Colonic mucosa (tissue), 4 donors: ENCODE data around the gene WWOX. TPM values are rescaled to one million over a fixed set of nuclear protein-coding genes. Genes with fewer than 3 reads are reported as not detected.

Source experiments
- DNase-seq: peaks from one replicate; pipeline ENCODE4 v3.0.0-alpha.2; 2020
- H3K27ac ChIP-seq: fragments of 200-600 bp; one replicate; pipeline ENCODE4 v1.8.0; 2021
- H3K27me3 ChIP-seq: fragments of 200-600 bp; one replicate; pipeline ENCODE4 v1.8.0; 2021
- H3K36me3 ChIP-seq: fragments of 200-600 bp; one replicate; pipeline ENCODE4 v1.8.0; 2021
- H3K4me1 ChIP-seq: fragments of 200-600 bp; one replicate; pipeline ENCODE4 v1.8.0; 2021; ENCODE audit warnings: mild to moderate bottlenecking
- H3K4me3 ChIP-seq: fragments of 200-600 bp; one replicate; pipeline ENCODE4 v1.8.0; 2021
- H3K9ac ChIP-seq, 2 donors: one replicate each; pipeline ENCODE4 v1.7.0; 2013; ENCODE audit warnings: control low read depth in 2 of 2, low read depth in 2 of 2, low read length in 2 of 2
- H3K9me3 ChIP-seq: fragments of 200-600 bp; one replicate; pipeline ENCODE4 v1.8.0; 2021
- CTCF ChIP-seq: fragments of 200-600 bp; IDR thresholded peaks from one replicate; pipeline ENCODE4 v1.8.0; 2022; ENCODE audit warnings: antibody characterized with exemption, mild to moderate bottlenecking
- intact Hi-C: fragments of 100-400 bp; cut with DNase I; formaldehyde crosslinking; loops from one replicate; pipeline ENCODE4 v1.14.1; 2022
- total RNA-seq, 2 donors: library from RNA; stranded (reverse); fragmentation: NEBNext Ultra II Directional in 1 of 2; extraction: Animal tissue kit (Norgen Biotek cat#: 25700) in 1 of 2; gene quantifications; one replicate each; pipeline ENCODE4 v1.2.1, GENCODE V29; 2021
- donor health status: healthy.
- donor health status: DM: no; HTN: no; CAD: no.
- donor health status: DM: no; HTN: no; CAD: no.

WWOX gene
- total RNA-seq, 2 donors from 2014 or later: 7.2 to 11.0 TPM

GRCh38 chr16:78496189-78496588 lies 396.7 kb downstream of the WWOX start:
- DNase-seq: no peak
- Histone ChIP-seq H3K27ac (no peak overlapping the region), H3K9me3 (no peaks in the 10 kb centered on the region), H3K4me3 (no peak overlapping the region), H3K36me3 (no peaks in the 10 kb centered on the region), H3K27me3 (no peaks in the 10 kb centered on the region), H3K9ac (no peak overlapping the region), H3K4me1 (no peaks in the 10 kb centered on the region)
- no peak for TF ChIP-seq CTCF
- intact Hi-C loops: no loop called here

GRCh38 chr16:78499399-78499798 lies 399.9 kb downstream of the WWOX start:
- H3K9me3 ChIP-seq: no peaks in the 10 kb centered on the region
- H3K36me3 ChIP-seq: no peaks in the 10 kb centered on the region
- intact Hi-C loops: no loop called here
- H3K27ac ChIP-seq: no peak overlapping the region
- no peaks in the 10 kb centered on the region for H3K27me3 ChIP-seq
- H3K4me1 ChIP-seq: no peaks in the 10 kb centered on the region
- no peak for DNase-seq
- no peak overlapping the region for H3K9ac ChIP-seq
- no peak overlapping the region for H3K4me3 ChIP-seq
- TF ChIP-seq CTCF: no peak

- no peak for TF ChIP-seq CTCF
- Histone ChIP-seq H3K27me3 (no peaks in the 10 kb centered on the region), H3K4me3 (no peak overlapping the region), H3K4me1 (no peaks in the 10 kb centered on the region), H3K36me3 (no peaks in the 10 kb centered on the region), H3K9me3 (no peaks in the 10 kb centered on the region), H3K9ac (no peak overlapping the region), H3K27ac (no peak overlapping the region)
- intact Hi-C loops: loop anchor here (10.0 kb wide), 2 partner anchors 274 to 1104 kb away; partner anchors contain the start of gene MAF
- no peak for DNase-seq
Measured at GRCh38 chr16:78500659-78501270, 401.3 kb downstream of the WWOX start.

GRCh38 chr16:78501744-78502143 lies 402.3 kb downstream of the WWOX start:
- Histone ChIP-seq H3K27ac (no peak overlapping the region), H3K9me3 (no peaks in the 10 kb centered on the region), H3K4me3 (no peak overlapping the region), H3K27me3 (no peaks in the 10 kb centered on the region), H3K9ac (no peak overlapping the region), H3K4me1 (no peaks in the 10 kb centered on the region), H3K36me3 (no peaks in the 10 kb centered on the region)
- DNase-seq: no peak
- TF ChIP-seq CTCF: no peak
- intact Hi-C loops: loop anchor here (10.0 kb wide), 2 partner anchors 273 to 1103 kb away; partner anchors contain the start of gene MAF

GRCh38 chr16:78502812-78503350 lies 403.4 kb downstream of the WWOX start:
- intact Hi-C loops: loop anchor here (10.0 kb wide), 2 partner anchors 272 to 1102 kb away; partner anchors contain the start of gene MAF
- Histone ChIP-seq H3K9ac (no peak overlapping the region), H3K27ac (no peak overlapping the region), H3K27me3 (no peaks in the 10 kb centered on the region), H3K4me3 (no peak overlapping the region), H3K4me1 (no peaks in the 10 kb centered on the region), H3K36me3 (no peaks in the 10 kb centered on the region), H3K9me3 (no peaks in the 10 kb centered on the region)
- DNase-seq: no peak
- TF ChIP-seq CTCF: no peak
